GM23248 (cell line): ENCODE data around the gene TBC1D22A.

ENCODE experiments used
- EZH2 ChIP-seq: fragments of 200-600 bp; sonication (generic); IDR thresholded peaks from 2 replicates; pipeline ENCODE4 v1.6.1; 2018; ENCODE audit warnings: antibody characterized with exemption, mild to moderate bottlenecking; ENCODE audit not compliant: insufficient read depth, poor library complexity, severe bottlenecking
- EZH2phosphoT487 ChIP-seq: fragments of 200-600 bp; sonication (generic); IDR thresholded peaks from 2 replicates; pipeline ENCODE4 v1.6.1; 2018; ENCODE audit warnings: antibody characterized with exemption, moderate library complexity, mild to moderate bottlenecking, low read depth; ENCODE audit not compliant: insufficient read depth

GRCh38 chr22:46883092-46883910, 120.9 kb downstream of the TBC1D22A start:
- TF ChIP-seq EZH2 (no peak), EZH2phosphoT487 (no peak)
